DOHH2 (cell line): ENCODE measurements around the gene DDX39A.
A peak's percentile ranks its signal among the peaks of the same experiment; 100 is the strongest.

Source experiments
- H3F3A ChIP-seq: fragments of 200-600 bp; sonication (generic), shearing (Covaris generic); 2 replicates; pipeline ENCODE4 v1.6.0; 2016; ENCODE audit warnings: antibody characterized with exemption, mild to moderate bottlenecking; ENCODE audit not compliant: control insufficient read depth, insufficient read depth
- H3K27ac ChIP-seq: fragments of 200-600 bp; sonication (generic); 2 replicates; pipeline ENCODE4 v1.5.1; 2014; ENCODE audit warnings: low read depth, mild to moderate bottlenecking, low read length, moderate library complexity
- H3K27me3 ChIP-seq: fragments of 200-600 bp; sonication (generic); 2 replicates; pipeline ENCODE4 v1.6.1; 2014; ENCODE audit warnings: mild to moderate bottlenecking, low read length, mixed read lengths; ENCODE audit not compliant: control insufficient read depth
- H3K36me3 ChIP-seq: fragments of 200-600 bp; sonication (generic); 2 replicates; pipeline ENCODE4 v1.6.1; 2014; ENCODE audit warnings: mild to moderate bottlenecking, low read length, moderate library complexity, mixed read lengths; ENCODE audit not compliant: control insufficient read depth
- H3K4me1 ChIP-seq: fragments of 200-600 bp; sonication (generic); 2 replicates; pipeline ENCODE4 v1.6.1; 2014; ENCODE audit warnings: mild to moderate bottlenecking, low read length, mixed read lengths; ENCODE audit not compliant: control insufficient read depth
- H3K4me2 ChIP-seq: fragments of 200-600 bp; sonication (generic); 2 replicates; pipeline ENCODE4 v1.6.0; 2014; ENCODE audit warnings: mild to moderate bottlenecking, low read length, moderate library complexity
- H3K4me3 ChIP-seq: fragments of 200-600 bp; sonication (generic); 2 replicates; pipeline ENCODE4 v1.5.1; 2014; ENCODE audit warnings: mild to moderate bottlenecking, low read length, mixed read lengths
- H3K79me2 ChIP-seq: fragments of 200-600 bp; sonication (generic); 2 replicates; pipeline ENCODE4 v1.6.1; 2014; ENCODE audit warnings: mild to moderate bottlenecking, low read length, mixed read lengths; ENCODE audit not compliant: control insufficient read depth
- H3K9me2 ChIP-seq: fragments of 200-600 bp; sonication (generic); replicated peaks from 2 replicates; pipeline ENCODE4 v1.6.1; 2014; ENCODE audit warnings: mild to moderate bottlenecking, low read length, mixed read lengths; ENCODE audit not compliant: control insufficient read depth
- H3K9me3 ChIP-seq: fragments of 200-600 bp; sonication (generic); 2 replicates; pipeline ENCODE4 v1.6.1; 2014; ENCODE audit warnings: antibody characterized with exemption, low read length, mixed read lengths; ENCODE audit not compliant: control insufficient read depth, insufficient read depth
- H4K20me1 ChIP-seq: fragments of 200-600 bp; sonication (generic); 2 replicates; pipeline ENCODE4 v1.6.0; 2014; ENCODE audit warnings: low read depth, mild to moderate bottlenecking, antibody characterized with exemption, low read length, moderate library complexity; ENCODE audit not compliant: control insufficient read depth, insufficient read depth
- CTCF ChIP-seq: fragments of 200-600 bp; sonication (generic); IDR thresholded peaks from one replicate; pipeline ENCODE4 v1.5.1; 2014; ENCODE audit warnings: antibody characterized with exemption, mild to moderate bottlenecking, low read depth, low read length; ENCODE audit not compliant: poor library complexity, severe bottlenecking
- EZH2phosphoT487 ChIP-seq: fragments of 200-600 bp; sonication (generic); IDR thresholded peaks from 2 replicates; pipeline ENCODE4 v1.6.1; 2017; ENCODE audit warnings: borderline replicate concordance, mild to moderate bottlenecking, antibody characterized with exemption, low read length, moderate library complexity, mixed read lengths

The DDX39A gene

GRCh38 chr19:14385492-14385891, 33.6 kb downstream of the DDX39A start:
- H3K4me2 ChIP-seq = no peak overlapping the region

GRCh38 chr19:14383661-14384555, 35.2 kb downstream of the DDX39A start:
- Histone ChIP-seq H3K4me1 (peaks cover 51% of the 10 kb centered on the region), H3K27me3 (peaks cover 58% of the 10 kb centered on the region), H3K4me3 (no peak overlapping the region), H3F3A (peaks cover 8% of the 10 kb centered on the region; the same call in 1 of the 2 replicates), H3K9me3 (no peaks in the 10 kb centered on the region), H3K36me3 (no peaks in the 10 kb centered on the region), H3K9me2 (no peaks in the 10 kb centered on the region), H4K20me1 (no peaks in the 10 kb centered on the region), H3K79me2 (no peaks in the 10 kb centered on the region), H3K4me2 (0 out of 2 replicates have a peak overlapping the region, but pooled peaks have one; percentile 11), H3K27ac (no peak overlapping the region)
- TF ChIP-seq EZH2phosphoT487 (no peak), CTCF (no peak)

More at GRCh38 chr19:14385492-14385891, 33.6 kb downstream of the DDX39A start:
- no peaks in the 10 kb centered on the region for H3K36me3 ChIP-seq
- H4K20me1 ChIP-seq = no peaks in the 10 kb centered on the region
- TF ChIP-seq EZH2phosphoT487 (peak; percentile 71; the same call in 1 of the 2 replicates), CTCF (no peak)
- H3K27ac ChIP-seq = no peak overlapping the region
- H3K79me2 ChIP-seq = no peaks in the 10 kb centered on the region
- peaks cover 41% of the 10 kb centered on the region for H3K4me1 ChIP-seq
- no peaks in the 10 kb centered on the region for H3K9me2 ChIP-seq
- no peak overlapping the region for H3K4me3 ChIP-seq
- no peaks in the 10 kb centered on the region for H3K9me3 ChIP-seq
- no peaks in the 10 kb centered on the region for H3F3A ChIP-seq
- peaks cover 45% of the 10 kb centered on the region for H3K27me3 ChIP-seq

GRCh38 chr19:14381689-14382474, 37.3 kb downstream of the DDX39A start:
- Histone ChIP-seq H3K9me3 (no peaks in the 10 kb centered on the region), H3K4me2 (peak overlapping the region; percentile 37), H3K9me2 (no peaks in the 10 kb centered on the region), H3K27ac (no peak overlapping the region), H3K27me3 (peaks cover 61% of the 10 kb centered on the region), H3K36me3 (no peaks in the 10 kb centered on the region), H3F3A (peaks cover 10% of the 10 kb centered on the region; the same call in 1 of the 2 replicates), H3K4me1 (peaks cover 54% of the 10 kb centered on the region), H3K4me3 (peak overlapping the region; percentile 50), H3K79me2 (no peaks in the 10 kb centered on the region), H4K20me1 (no peaks in the 10 kb centered on the region)
- TF ChIP-seq EZH2phosphoT487 = no peak; the same call in 1 of the 2 replicates
- TF ChIP-seq CTCF = no peak
